Neutrophil (primary cell): ENCODE data around the gene FGR.

Experiments used
- H3K27ac ChIP-seq: fragments of 200-600 bp; sonication (generic); 2 replicates; pipeline ENCODE4 v1.5.1; 2016; ENCODE audit warnings: mild to moderate bottlenecking, moderate library complexity
- H3K27me3 ChIP-seq: fragments of 200-600 bp; sonication (generic); 2 replicates; pipeline ENCODE4 v1.6.0; 2016; ENCODE audit warnings: mild to moderate bottlenecking
- H3K36me3 ChIP-seq: fragments of 200-600 bp; sonication (generic); 2 replicates; pipeline ENCODE4 v1.5.1; 2017
- H3K4me1 ChIP-seq, 2 experiments: fragments of 200-600 bp in 1 of 2; sonication (generic) in 1 of 2; 1 replicate in 1 of 2; 2 replicates in 1 of 2; pipeline versions ENCODE4 v1.5.1 to v1.6.1; 2013 to 2016; ENCODE audit warnings: low read depth in 1 of 2, low read length in 1 of 2, mild to moderate bottlenecking in 1 of 2, moderate library complexity in 1 of 2; ENCODE audit not compliant: control insufficient read depth in 1 of 2, insufficient read depth in 1 of 2
- H3K4me3 ChIP-seq, 2 experiments: fragments of 200-600 bp in 1 of 2; sonication (generic) in 1 of 2; 1 replicate in 1 of 2; 2 replicates in 1 of 2; pipeline ENCODE4 v1.5.1; 2013 to 2016; ENCODE audit warnings: low read depth in 1 of 2, low read length in 1 of 2, mild to moderate bottlenecking in 1 of 2, moderate library complexity in 1 of 2
- H3K9me3 ChIP-seq: fragments of 200-600 bp; sonication (generic); 2 replicates; pipeline ENCODE4 v1.5.1; 2016
- CTCF ChIP-seq: fragments of 200-600 bp; sonication (generic); IDR thresholded peaks from 2 replicates; pipeline ENCODE4 v1.5.1; 2016; ENCODE audit warnings: antibody characterized with exemption

Gene FGR

GRCh38 chr1:27581823-27582243 is 53.2 kb downstream of the FGR start:
- Histone ChIP-seq H3K27ac (no peak overlapping the region), H3K4me3 (no peak overlapping the region), H3K27me3 (peaks cover 10% of the 10 kb centered on the region), H3K9me3 (no peaks in the 10 kb centered on the region), H3K36me3 (no peaks in the 10 kb centered on the region), H3K4me1 (peaks cover 4 to 8% of the 10 kb centered on the region in 2 experiments)
- TF ChIP-seq CTCF, result no peak

GRCh38 chr1:27577504-27578188 is 57.3 kb downstream of the FGR start:
- Histone ChIP-seq H3K27ac (no peak overlapping the region), H3K36me3 (no peaks in the 10 kb centered on the region), H3K9me3 (no peaks in the 10 kb centered on the region), H3K4me3 (no peak overlapping the region), H3K4me1 (peaks cover 14 to 23% of the 10 kb centered on the region in 2 experiments), H3K27me3 (peaks cover 48% of the 10 kb centered on the region)
- no peak for TF ChIP-seq CTCF

- Histone ChIP-seq H3K9me3 (no peaks in the 10 kb centered on the region), H3K36me3 (no peaks in the 10 kb centered on the region), H3K27me3 (peaks cover 48% of the 10 kb centered on the region), H3K4me1 (peaks cover 14 to 23% of the 10 kb centered on the region in 2 experiments), H3K4me3 (no peak overlapping the region), H3K27ac (no peak overlapping the region)
- TF ChIP-seq CTCF, result no peak
These were observed 58.2 kb downstream of the FGR start for GRCh38 chr1:27576806-27577227.

GRCh38 chr1:27575840-27576331 is 59.1 kb downstream of the FGR start:
- Histone ChIP-seq H3K4me1 (peaks cover 14 to 23% of the 10 kb centered on the region in 2 experiments), H3K27me3 (peaks cover 48% of the 10 kb centered on the region), H3K36me3 (no peaks in the 10 kb centered on the region), H3K9me3 (no peaks in the 10 kb centered on the region), H3K4me3 (peak overlapping the region; percentile 36 to 66), H3K27ac (no peak overlapping the region)
- TF ChIP-seq CTCF, result no peak

GRCh38 chr1:27574871-27575831 is 59.8 kb downstream of the FGR start:
- Histone ChIP-seq H3K4me3 (peak overlapping the region; percentile 36 to 66), H3K36me3 (no peaks in the 10 kb centered on the region), H3K9me3 (no peaks in the 10 kb centered on the region), H3K27me3 (peaks cover 48% of the 10 kb centered on the region), H3K27ac (no peak overlapping the region), H3K4me1 (peaks cover 14 to 23% of the 10 kb centered on the region in 2 experiments)
- TF ChIP-seq CTCF, result no peak
